SH-SY5Y (cell line): ENCODE data around the gene SH3BP2.

Experiments used
- GATA2 ChIP-seq: IDR thresholded peaks from 2 replicates; pipeline ENCODE4 v1.6.1; 2011; ENCODE audit warnings: mild to moderate bottlenecking, low read depth, low read length
- GATA3 ChIP-seq: IDR thresholded peaks from 2 replicates; pipeline ENCODE4 v1.6.1; 2011; ENCODE audit warnings: low read depth, mild to moderate bottlenecking, low read length, moderate library complexity

Gene SH3BP2

DNA sequence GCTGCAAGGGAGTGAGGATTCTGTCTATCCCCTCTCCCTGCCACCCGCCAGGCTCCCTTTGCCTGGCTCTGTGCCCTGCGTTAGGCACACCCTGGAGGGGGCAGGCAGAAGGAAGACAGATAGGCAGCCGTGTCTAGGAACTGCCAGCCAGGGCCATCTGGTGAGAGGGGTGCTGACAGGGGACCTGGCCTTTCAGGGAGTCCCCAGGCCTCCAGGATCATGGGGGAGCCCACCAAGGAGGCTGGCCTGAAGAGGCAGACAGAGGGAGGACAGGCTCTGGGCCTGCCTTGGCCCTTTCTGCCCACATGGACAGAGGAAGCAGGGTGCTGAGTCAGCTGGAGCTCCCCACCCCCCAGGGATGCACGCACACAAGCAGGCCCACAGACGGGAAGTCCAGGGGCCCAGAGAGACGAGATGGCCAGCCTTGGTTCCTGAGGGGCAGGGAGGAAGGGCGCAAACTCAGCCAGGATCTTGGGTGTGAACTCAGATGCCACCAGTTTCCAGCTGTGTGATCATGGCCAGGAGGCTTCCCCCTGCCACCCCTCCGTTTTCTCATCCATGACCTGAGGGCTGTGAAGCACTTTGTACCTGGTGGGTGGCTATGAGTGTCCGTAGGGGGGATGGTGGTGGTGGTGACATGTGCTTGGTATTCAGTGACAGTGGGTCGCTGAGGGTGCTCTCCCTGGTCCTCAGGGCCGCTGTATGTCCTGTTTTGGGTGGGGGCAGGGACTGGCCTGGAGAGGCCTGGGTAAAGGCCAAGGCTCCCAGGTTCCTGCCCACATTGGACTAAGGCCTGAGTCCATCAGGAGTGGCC, 1.8 kb downstream of the SH3BP2 start:
- no peak for TF ChIP-seq GATA3
- no peak; the same call in 1 of the 2 replicates for TF ChIP-seq GATA2

DNA sequence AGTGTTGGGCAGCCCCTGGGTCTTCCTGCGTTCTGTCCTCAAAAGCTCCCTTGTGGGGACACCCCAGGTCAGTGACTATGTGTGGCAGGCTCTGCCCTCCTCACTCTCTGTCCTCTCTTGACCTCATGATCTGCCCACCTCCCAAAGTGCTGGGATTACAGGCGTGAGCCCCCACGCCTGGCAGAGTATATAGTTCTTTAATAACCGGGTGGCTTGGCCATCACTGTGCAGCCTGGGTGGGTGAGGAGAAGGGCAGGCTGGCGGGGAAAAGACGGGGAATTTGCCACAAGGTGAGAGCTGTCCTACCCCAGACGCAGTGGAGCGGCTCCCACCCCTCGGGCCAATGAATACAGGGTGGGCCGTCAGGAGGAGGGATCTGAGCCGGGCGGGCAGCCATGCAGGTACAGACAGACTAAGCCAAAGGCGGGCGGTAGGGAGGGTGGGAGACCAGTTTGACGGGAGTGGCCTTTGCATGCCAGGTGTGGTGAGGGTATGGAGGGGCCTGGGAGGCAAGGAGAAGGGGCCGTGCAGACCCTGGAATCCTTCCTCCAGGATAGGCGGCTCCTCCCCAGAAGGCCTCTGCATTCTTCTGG, 2.5 kb downstream of the SH3BP2 start:
- TF ChIP-seq GATA3 (no peak), GATA2 (no peak)

DNA sequence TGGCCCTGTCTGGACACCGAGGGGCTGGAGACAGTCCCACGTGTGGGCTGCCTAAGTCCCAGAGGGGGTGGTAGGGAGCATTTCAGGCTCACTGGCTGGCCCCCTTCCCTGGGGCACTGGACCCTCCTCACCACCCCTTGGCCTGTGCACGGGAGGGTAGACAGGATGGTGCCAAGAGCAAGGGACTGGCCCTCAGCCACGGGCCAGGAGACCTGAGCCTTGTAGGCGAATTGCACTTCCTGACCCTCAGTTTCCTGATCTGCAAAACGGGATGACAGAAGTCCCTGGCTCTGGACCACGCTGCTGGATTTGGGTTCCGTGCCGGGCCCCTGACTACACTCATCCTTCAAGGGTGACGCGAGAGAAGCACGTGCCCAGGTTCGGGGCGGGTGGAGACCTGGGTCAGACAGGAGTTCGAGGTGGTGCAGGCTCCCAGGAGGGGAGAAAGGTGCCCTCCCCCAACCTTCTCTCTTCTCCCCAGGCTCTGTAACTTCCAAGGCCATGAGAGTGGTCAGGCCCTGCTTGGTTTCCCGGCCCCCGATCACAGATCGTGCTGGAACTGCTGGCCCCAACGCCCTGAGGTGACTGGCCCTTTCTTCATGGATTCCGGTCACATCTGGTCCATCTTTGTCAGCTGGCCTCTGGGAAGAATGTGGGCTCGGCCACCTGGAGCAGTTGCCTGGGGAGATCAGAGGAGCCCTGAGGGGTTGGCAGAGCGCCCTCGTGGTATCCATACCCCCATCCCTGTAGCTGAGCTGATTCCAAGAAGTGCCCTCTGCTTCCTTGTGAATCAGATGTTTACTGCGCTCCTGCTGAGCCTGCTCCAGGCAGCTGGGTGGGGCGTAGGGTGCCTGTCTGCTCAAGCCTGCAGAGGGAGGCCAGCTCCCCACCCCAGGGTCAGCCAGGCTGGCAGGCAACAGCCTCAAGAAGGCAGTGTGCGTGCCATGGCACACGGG, 3.3 kb downstream of the SH3BP2 start:
- no peak for TF ChIP-seq GATA2
- TF ChIP-seq GATA3: no peak

DNA sequence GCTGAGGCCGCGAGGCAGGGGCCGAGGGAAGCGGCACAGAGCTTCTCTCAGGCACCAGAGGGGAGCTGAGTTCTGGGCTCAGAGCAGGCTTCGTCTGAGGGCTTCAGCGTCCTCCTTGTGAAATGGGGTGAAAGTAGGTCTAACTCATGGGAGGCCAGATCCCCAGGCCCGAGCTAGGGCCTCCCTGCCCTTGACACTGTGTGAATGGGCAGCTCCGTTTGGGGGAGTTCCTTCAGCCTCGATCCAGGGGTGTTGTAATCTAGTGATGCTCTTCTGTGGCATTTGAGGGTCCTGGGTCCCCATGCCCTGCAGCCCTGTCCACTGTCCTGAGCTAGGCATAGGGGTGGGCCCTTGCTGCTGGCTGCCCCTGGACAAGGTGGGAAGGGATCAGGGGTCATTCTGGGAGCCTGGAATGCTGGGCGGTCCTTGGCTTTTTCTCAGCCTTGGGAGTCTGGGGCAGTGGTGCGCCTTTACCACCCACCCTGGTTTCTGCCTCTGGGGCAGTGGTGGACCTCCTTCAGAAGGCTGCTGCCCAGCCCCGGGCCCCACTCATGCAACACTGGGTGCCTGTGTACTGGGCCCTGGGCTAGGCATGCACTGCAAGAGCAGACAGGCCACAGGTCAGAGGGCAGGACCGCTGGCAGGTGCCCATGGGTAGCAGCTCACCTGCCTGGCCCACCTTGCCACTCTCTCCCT, 4.1 kb downstream of the SH3BP2 start:
- TF ChIP-seq GATA2 (no peak), GATA3 (no peak)

DNA sequence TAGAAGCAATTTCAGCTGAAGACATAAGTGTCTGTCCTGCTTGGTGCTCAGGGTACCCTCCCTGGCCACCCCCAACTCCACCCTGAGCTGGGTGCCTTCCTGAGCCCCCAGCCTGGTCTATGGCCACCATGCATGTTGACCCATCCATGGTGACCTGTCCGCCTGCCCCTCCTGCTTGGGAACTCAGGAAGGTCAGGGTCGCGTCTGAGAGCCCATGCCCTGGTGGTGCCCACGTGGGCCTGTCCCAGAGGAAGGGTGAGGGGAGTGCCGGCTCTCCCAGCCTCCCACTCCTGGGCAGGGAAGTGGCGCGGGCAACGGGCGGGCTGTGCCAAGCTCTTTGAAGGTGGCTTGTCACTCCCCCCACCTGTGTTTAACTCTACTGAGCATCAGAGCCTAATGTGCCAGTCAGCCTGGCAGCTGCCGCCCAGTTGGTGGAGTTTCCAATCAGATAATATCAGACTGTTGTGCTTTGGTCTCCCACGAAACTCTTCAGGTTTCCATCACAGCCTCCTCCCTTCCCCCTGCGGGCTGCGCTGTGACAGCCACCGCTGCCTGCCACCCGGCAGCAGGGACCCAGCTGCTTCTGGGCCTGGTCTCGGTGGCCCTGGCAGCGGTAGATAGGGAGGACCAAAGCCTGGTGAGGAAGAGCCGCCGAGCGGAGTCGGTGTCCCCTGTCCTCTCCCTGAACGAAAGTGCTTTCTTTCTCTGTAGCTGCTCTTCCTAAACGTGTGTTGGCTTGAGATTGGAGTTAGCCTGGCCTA, 4.8 kb downstream of the SH3BP2 start:
- TF ChIP-seq GATA3 (no peak), GATA2 (peak; percentile 92)

DNA sequence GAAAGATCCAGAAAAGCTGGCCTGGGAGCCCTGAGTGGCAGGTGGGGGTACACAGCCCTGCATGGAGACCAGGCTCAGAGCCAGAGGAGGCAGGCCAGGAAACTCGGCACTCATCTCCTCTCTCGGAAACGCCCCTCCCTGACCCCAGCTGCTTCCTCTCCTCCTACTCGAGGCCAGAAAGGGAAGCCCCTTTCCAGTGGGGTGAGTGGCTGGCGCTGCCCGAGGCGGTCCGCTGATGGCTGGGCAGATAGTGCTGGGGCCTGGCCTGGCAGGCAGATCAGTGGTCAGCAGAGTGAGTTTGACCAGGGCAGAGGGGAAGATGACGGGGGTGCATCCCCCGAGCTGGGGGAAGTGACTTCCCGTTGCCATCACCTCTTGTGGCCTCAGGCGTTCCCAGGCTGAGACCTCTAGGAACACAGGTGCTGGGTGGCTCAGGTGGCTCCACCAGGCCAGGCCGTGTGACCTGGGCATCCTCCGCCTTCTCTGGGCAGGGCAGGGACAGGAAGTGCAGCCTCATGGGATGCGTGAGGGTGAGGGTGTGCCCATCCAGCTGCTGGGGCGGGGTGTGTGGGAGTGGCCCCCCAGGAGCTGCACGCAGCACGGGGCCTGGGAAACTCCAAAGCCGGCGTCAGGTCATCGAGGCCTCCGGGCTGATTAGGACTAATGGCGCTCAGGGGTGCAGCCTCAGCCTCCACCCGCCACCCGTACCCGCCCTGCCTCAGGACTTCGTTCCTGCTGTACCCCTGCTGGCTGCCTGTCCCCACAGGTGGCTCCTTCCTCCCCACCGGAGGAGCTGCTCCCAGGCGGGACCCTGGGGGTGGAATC, 5.7 kb downstream of the SH3BP2 start:
- TF ChIP-seq GATA3 (no peak), GATA2 (peak; percentile 95)

DNA sequence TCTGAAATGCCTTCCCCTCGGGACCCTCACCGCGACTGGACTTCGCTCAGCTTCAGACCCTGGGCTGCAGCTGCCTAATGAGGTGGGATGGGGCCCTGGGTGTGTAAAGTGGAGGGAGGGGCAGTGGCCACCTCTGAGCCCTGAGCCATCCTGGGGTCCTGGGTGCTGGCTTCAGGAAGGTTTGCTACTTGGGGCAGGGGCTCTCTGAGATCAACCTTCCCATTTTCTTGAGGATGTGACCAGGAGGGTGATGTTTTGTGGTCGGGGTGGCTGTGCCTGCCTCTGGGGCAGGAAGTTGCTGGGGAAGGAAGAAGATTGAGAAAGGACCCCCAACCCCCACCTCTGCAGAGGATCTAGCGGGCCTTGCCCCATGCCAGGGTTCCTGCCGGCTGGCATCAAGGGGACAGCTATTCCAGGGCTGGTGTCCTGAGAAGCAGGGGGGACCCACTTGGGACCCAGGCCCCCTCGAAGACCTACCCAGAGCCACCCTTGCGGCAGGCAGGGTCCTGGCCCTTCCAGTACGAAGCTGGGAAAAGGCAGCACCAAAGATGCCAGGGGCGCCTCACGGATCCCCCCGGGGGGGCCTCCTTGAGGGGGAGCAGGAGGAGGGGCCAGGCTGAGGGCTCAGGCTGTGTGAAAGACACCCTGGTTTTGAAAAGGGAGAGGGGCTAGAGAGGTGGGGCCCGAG, 6.5 kb downstream of the SH3BP2 start:
- no peak for TF ChIP-seq GATA2
- no peak for TF ChIP-seq GATA3

DNA sequence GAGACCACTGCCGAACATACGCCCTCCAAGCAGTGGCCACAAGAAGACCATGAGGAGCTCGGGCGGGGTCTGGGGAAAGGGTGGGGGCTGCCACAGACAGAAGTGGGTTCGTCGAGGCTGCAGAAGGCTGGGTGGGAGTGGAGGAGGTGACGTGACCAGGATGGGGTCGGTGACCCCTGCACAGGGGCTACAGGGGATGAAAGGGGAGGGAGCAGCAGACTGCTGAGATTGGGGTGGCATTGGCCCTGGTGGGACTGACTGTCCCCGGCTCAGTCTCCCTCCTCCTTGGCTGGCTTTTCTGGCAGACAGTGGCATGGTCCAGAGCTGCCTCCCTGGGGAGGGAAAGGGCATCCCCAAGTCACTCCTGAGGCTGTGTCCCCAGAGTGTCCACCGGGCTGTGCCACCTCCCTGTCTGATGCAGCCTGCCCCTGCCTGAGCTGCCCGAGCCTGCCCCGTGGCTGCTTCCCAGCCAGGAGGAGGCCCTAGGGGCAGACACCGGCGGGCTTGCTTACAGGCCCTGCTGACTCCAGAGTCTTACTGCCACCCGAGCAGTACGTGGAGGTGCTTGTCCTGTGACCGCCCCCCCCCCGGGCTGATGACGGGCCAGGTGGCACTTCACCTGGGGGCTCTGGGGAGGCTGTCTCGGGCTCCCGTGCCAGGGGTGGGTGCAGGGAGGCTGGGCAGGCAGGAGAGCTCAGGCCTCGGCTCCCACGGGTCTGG, 7.2 kb downstream of the SH3BP2 start:
- no peak for TF ChIP-seq GATA3
- TF ChIP-seq GATA2: no peak

DNA sequence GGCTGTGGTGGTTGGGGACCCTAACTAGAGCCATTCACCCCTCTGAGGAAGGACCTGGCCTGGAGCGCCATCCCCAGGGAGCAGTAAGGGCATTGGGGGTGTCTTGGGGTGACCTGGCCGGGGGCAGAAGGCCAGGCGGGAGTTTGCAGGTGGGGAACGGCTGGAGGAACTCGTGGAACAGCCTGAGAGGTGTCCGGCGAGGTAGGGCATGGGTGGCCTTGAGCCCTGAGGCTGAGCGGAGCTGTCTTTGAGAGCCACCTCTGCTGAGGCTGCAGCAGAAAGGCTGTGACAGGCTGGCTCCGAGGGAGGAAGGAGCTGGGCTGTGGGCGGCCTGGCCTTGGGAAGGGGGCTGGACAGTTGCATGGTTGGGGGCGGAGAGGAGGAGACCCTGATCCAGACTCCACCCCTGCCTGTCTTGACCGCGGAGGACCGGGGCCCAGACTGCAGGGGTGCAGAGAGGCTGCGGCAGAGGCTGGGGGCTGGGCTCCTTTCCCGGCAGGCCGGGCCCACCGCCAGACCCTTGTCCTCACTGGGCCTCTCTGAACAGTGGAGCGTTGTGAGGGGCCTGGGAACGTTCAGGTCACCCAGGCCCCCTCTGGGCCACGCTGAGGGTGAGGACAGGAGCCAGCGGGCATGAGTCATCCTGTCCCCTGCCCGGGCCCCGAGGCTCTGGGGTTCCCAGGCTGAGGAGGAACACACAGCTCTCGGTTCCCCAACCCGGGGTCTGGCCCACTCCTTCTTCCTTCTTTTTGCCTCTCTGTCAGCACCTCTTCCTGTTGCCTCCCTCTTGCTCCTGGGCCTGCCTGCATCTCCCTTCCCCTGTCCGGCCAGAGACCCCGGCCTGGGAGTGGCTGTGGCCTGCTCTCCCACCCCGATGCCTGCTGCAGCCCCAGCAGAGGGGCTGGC, 8.1 kb downstream of the SH3BP2 start:
- TF ChIP-seq GATA3 (no peak), GATA2 (no peak)

DNA sequence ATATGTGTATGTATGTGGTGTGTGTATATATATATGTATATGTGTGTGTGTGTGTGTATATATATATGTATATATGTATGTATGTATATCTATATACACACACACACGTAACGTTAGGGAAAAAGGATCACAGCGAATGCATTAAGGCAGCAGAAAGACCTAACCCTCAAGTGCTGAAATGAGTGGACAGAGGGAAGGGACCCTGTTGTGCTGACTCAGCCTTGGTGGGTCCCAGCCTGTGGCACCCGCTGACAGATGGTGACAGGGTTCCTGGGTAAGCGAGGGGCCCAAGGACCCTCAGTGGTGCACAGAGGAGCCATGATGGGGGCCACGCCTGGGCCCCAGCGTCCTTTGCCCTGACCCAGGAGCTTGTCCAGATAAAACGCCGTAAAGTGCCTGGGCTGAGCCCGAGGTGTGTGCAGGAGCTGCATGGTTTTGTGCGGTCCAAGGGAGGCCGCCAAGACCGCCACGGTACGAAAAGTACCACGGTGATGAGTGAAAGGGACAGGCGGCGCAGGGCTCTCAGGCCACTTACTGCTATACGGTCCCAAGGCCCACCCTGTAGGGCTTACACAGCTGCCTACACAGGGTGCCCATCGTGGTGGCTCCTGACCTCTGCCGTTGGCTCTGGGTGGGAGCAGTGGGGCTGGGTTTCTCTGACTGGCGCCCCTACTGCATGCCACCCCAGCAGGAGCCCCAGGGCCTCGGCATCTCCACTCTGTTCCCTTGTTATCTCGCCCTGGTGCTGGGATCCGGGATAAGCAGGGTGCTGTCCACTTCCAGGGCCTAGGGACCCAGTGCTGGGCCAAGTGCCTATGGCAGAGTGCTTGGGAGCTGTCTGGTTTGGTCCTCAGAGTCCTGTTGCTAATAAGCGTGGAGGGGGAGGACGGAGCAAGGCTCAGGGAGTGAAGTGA, 10.0 kb downstream of the SH3BP2 start:
- TF ChIP-seq GATA2 (no peak), GATA3 (no peak)
